SK-N-SH (cell line): Measurements from ENCODE around the gene GLS. TPM values are rescaled to one million over a fixed set of nuclear protein-coding genes. Genes with fewer than 3 reads are reported as not detected.

Experiments used
- CTCF ChIA-PET: fragments of 300-600, 350-600 bp; formaldehyde crosslinking; extraction: SDS; loops from one replicate; lab custom pipeline; 2021; lab: Yijun Ruan, JAX
- POLR2A ChIA-PET: fragments of 350-600 bp; sonication (Branson Sonifier 250); formaldehyde crosslinking; extraction: SDS; loops from one replicate; lab custom pipeline; 2020; ENCODE audit warnings: antibody characterized with exemption, inconsistent platforms; lab: Yijun Ruan, JAX
- DNase-seq: peaks from one replicate; pipeline ENCODE4 v3.0.0; 2012
- H2AFZ ChIP-seq: fragments of 200-600 bp; sonication (generic); 2 replicates; pipeline ENCODE4 v1.8.1; 2016; ENCODE audit warnings: antibody characterized with exemption, mild to moderate bottlenecking, low read depth
- H3F3A ChIP-seq: fragments of 200-600 bp; sonication (generic); replicated peaks from 2 replicates; pipeline ENCODE3; 2016; ENCODE audit warnings: antibody characterized with exemption, mild to moderate bottlenecking; ENCODE audit not compliant: insufficient read depth
- H3K27ac ChIP-seq, 2 experiments: fragments of 200-500 bp in 1 of 2; fragments of 200-600 bp in 1 of 2; sonication (Bioruptor generic) in 1 of 2; sonication (generic), shearing (Covaris generic) in 1 of 2; 2 replicates each; pipeline versions ENCODE4 v1.5.1 to v1.6.1; 2014 to 2016; ENCODE audit warnings: low read depth in 2 of 2, inconsistent platforms in 1 of 2, low read length in 1 of 2, mild to moderate bottlenecking in 1 of 2, mixed read lengths in 1 of 2
- H3K27me3 ChIP-seq: fragments of 200-600 bp; sonication (generic), shearing (Covaris generic); 2 replicates; pipeline ENCODE4 v1.6.1; 2016; ENCODE audit warnings: mixed run types; ENCODE audit not compliant: insufficient read depth
- H3K36me3 ChIP-seq, 2 experiments: fragments of 200-500 bp in 1 of 2; fragments of 200-600 bp in 1 of 2; sonication (Bioruptor generic) in 1 of 2; sonication (generic) in 1 of 2; replicated peaks in 1 of 2; 2 replicates each; pipeline versions ENCODE3 to v1.5.1; 2014 to 2016; ENCODE audit warnings: low read length in 1 of 2, mild to moderate bottlenecking in 1 of 2; ENCODE audit not compliant: insufficient read depth in 2 of 2, control insufficient read depth in 1 of 2
- H3K4me1 ChIP-seq, 2 experiments: fragments of 200-500 bp in 1 of 2; fragments of 200-600 bp in 1 of 2; sonication (Bioruptor generic) in 1 of 2; sonication (generic), shearing (Covaris generic) in 1 of 2; 2 replicates each; pipeline versions ENCODE4 v1.5.1 to v1.6.1; 2014 to 2016; ENCODE audit warnings: low read depth in 1 of 2, low read length in 1 of 2, mixed run types in 1 of 2; ENCODE audit not compliant: insufficient read depth in 2 of 2, control insufficient read depth in 1 of 2
- H3K4me2 ChIP-seq: fragments of 200-600 bp; sonication (generic), shearing (Covaris generic); 2 replicates; pipeline ENCODE4 v1.6.1; 2017; ENCODE audit warnings: mixed run types
- H3K4me3 ChIP-seq, 2 experiments: fragments of 200-500 bp in 1 of 2; fragments of 200-600 bp in 1 of 2; sonication (Bioruptor generic) in 1 of 2; sonication (generic), shearing (Covaris generic) in 1 of 2; 2 replicates each; pipeline versions ENCODE4 v1.5.1 to v1.8.1; 2014 to 2016; ENCODE audit warnings: low read depth in 2 of 2, inconsistent platforms in 1 of 2, low read length in 1 of 2, mild to moderate bottlenecking in 1 of 2, mixed read lengths in 1 of 2, moderate library complexity in 1 of 2
- H3K79me2 ChIP-seq: fragments of 200-600 bp; sonication (generic); 2 replicates; pipeline ENCODE4 v1.8.1; 2017; ENCODE audit warnings: mild to moderate bottlenecking; ENCODE audit not compliant: insufficient read depth
- H3K9ac ChIP-seq: fragments of 200-600 bp; sonication (generic); 2 replicates; pipeline ENCODE4 v1.6.1; 2017; ENCODE audit warnings: mixed run types
- H3K9me2 ChIP-seq: fragments of 200-600 bp; sonication (generic); 2 replicates; pipeline ENCODE4 v1.6.1; 2017; ENCODE audit warnings: mixed run types
- H3K9me3 ChIP-seq: fragments of 200-600 bp; sonication (generic); 2 replicates; pipeline ENCODE4 v1.6.1; 2017; ENCODE audit warnings: mixed run types, mild to moderate bottlenecking, moderate library complexity
- H4K20me1 ChIP-seq: fragments of 200-600 bp; sonication (generic); 2 replicates; pipeline ENCODE4 v1.6.1; 2017; ENCODE audit warnings: mild to moderate bottlenecking, mixed run types; ENCODE audit not compliant: insufficient read depth
- EZH2phosphoT487 ChIP-seq: fragments of 200-600 bp; sonication (generic); IDR thresholded peaks from 2 replicates; pipeline ENCODE4 v1.6.1; 2017; ENCODE audit warnings: low read depth, mixed run types, mild to moderate bottlenecking, antibody characterized with exemption, moderate library complexity, borderline replicate concordance
- FOXJ3 ChIP-seq: sonication (generic); formaldehyde crosslinking; IDR thresholded peaks from 2 replicates; pipeline ENCODE4 v1.5.1; 2020; ENCODE audit warnings: mild to moderate bottlenecking, missing genetic modification reagents
- JUND ChIP-seq: IDR thresholded peaks from 2 replicates; pipeline ENCODE4 v1.4.0; 2012
- NRF1 ChIP-seq: IDR thresholded peaks from 2 replicates; pipeline ENCODE4 v1.6.1; 2012; ENCODE audit warnings: low read depth, mild to moderate bottlenecking, low read length
- POLR2AphosphoS5 ChIP-seq: IDR thresholded peaks from 2 replicates; pipeline ENCODE4 v1.6.1; 2012; ENCODE audit warnings: low read depth, low read length
- RAD21 ChIP-seq: IDR thresholded peaks from 2 replicates; pipeline ENCODE4 v1.6.1; 2012; ENCODE audit warnings: mild to moderate bottlenecking, low read length
- REST ChIP-seq: IDR thresholded peaks from 2 replicates; pipeline ENCODE4 v1.6.1; 2012; ENCODE audit warnings: mild to moderate bottlenecking, low read depth, low read length, moderate library complexity
- SMC3 ChIP-seq: IDR thresholded peaks from 2 replicates; pipeline ENCODE4 v1.6.1; 2012; ENCODE audit warnings: low read depth, low read length, improper control_type of control experiment
- TAF1 ChIP-seq: IDR thresholded peaks from 2 replicates; pipeline ENCODE4 v1.6.1; 2012; ENCODE audit warnings: low read depth, mild to moderate bottlenecking, low read length, moderate library complexity, borderline replicate concordance
- YY1 ChIP-seq: IDR thresholded peaks from 2 replicates; pipeline ENCODE4 v1.4.0; 2012; ENCODE audit warnings: low read depth, mild to moderate bottlenecking
- ZBTB33 ChIP-seq: IDR thresholded peaks from 2 replicates; pipeline ENCODE4 v1.4.0; 2012; ENCODE audit warnings: low read depth, borderline replicate concordance
- WGBS: methylation state at CpG from one replicate; pipeline ENCODE4 v1.1.6; 2017; ENCODE audit warnings: low lambda C conversion rate; 5-methylcytosine and 5-hydroxymethylcytosine counted together
- polyA plus RNA-seq, 3 experiments: library from polyadenylated mRNA; depleted of rRNA; stranded (reverse); fragments of >200 nt; gene quantifications; 2 replicates each; pipeline ENCODE4 v1.2.3, GENCODE V29; 2012
- TF ChIP-seq, protein P1 (sequence below): fragments of 200-600 bp; sonication (generic); IDR thresholded peaks from 2 replicates; pipeline ENCODE4 v1.6.1; 2017; ENCODE audit warnings: antibody characterized with exemption, mild to moderate bottlenecking, moderate library complexity

GLS gene
- polyA plus RNA-seq, 1 of the 3 experiments (the other 2 are of a cell fraction): 37.2 TPM

DNA sequence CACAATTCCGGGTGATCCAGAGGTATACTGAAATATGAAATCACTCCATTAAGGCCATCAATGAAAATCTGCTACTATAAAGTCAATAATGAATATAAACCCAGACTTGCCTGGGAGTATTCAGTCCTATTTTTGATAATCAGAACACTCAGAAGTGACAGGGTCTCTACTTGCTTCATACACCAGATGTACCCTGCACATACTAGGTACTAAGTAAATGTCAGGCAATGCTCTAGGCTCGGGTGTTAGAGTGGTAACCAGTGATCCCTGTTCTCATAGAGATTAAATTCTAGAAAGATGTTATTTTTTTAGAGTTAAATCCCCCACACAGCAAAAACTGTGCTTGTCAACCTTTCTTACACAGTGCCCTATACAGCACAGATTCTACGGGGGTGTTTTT is 121.0 kb downstream of the GLS start:
- H3K9me2 ChIP-seq: no peaks in the 10 kb centered on the region
- no peaks in the 10 kb centered on the region; a peak in 1 of 4 replicates for H3K4me1 ChIP-seq
- no peak overlapping the region for H2AFZ ChIP-seq
- WGBS: 89% methylated on average over 3 of the region's 3 CpGs
- no peak overlapping the region for H3K9ac ChIP-seq
- H3K79me2 ChIP-seq: no peaks in the 10 kb centered on the region
- no peak overlapping the region for H3K4me3 ChIP-seq
- H4K20me1 ChIP-seq: no peaks in the 10 kb centered on the region
- no peak overlapping the region for H3K4me2 ChIP-seq
- no peak for TF ChIP-seq EZH2phosphoT487
- TF ChIP-seq TAF1: no peak
- no peak for TF ChIP-seq JUND
- no peak for TF ChIP-seq NRF1
- TF ChIP-seq, protein P1, sequence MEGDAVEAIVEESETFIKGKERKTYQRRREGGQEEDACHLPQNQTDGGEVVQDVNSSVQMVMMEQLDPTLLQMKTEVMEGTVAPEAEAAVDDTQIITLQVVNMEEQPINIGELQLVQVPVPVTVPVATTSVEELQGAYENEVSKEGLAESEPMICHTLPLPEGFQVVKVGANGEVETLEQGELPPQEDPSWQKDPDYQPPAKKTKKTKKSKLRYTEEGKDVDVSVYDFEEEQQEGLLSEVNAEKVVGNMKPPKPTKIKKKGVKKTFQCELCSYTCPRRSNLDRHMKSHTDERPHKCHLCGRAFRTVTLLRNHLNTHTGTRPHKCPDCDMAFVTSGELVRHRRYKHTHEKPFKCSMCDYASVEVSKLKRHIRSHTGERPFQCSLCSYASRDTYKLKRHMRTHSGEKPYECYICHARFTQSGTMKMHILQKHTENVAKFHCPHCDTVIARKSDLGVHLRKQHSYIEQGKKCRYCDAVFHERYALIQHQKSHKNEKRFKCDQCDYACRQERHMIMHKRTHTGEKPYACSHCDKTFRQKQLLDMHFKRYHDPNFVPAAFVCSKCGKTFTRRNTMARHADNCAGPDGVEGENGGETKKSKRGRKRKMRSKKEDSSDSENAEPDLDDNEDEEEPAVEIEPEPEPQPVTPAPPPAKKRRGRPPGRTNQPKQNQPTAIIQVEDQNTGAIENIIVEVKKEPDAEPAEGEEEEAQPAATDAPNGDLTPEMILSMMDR: no peak
- H3K36me3 ChIP-seq: peaks cover 86 to 90% of the 10 kb centered on the region in 2 experiments
- H3K27me3 ChIP-seq: no peaks in the 10 kb centered on the region
- no peaks in the 10 kb centered on the region for H3K9me3 ChIP-seq
- no peaks in the 10 kb centered on the region for H3F3A ChIP-seq
- H3K27ac ChIP-seq: no peak overlapping the region
- no peak for DNase-seq
- ChIA-PET POLR2A (no interaction called here), CTCF (no interaction called here)

- Histone ChIP-seq H3F3A (no peaks in the 10 kb centered on the region), H3K4me3 (no peak overlapping the region), H3K4me2 (no peak overlapping the region)
- 95% methylated on average over 6 of the region's 6 CpGs for WGBS
- TF ChIP-seq REST: no peak
- no peak for TF ChIP-seq FOXJ3 (CRISPR knock-in tag)
- TF ChIP-seq SMC3: no peak
- no peak for TF ChIP-seq JUND
- no peak for TF ChIP-seq YY1
- TF ChIP-seq ZBTB33: no peak
- TF ChIP-seq TAF1: no peak
- TF ChIP-seq RAD21: no peak
- no peak for TF ChIP-seq POLR2AphosphoS5
- TF ChIP-seq, all 33 proteins: peak for 0
- H4K20me1 ChIP-seq: no peaks in the 10 kb centered on the region
- H3K36me3 ChIP-seq: peaks cover 90 to 94% of the 10 kb centered on the region in 2 experiments
- H2AFZ ChIP-seq: no peak overlapping the region
- ChIA-PET POLR2A (interaction anchor here (0.9 kb wide), 1 partner anchor 9 kb away, joined by 3 read pairs; no protein-coding TSS in a partner anchor), CTCF (no interaction called here)
- no peak overlapping the region for H3K27ac ChIP-seq
- no peaks in the 10 kb centered on the region for H3K27me3 ChIP-seq
- no peak overlapping the region for H3K9ac ChIP-seq
- peaks cover 0 to 7% of the 10 kb centered on the region in 2 experiments; a peak in 2 of 4 replicates for H3K4me1 ChIP-seq
- H3K79me2 ChIP-seq: no peaks in the 10 kb centered on the region
- H3K9me2 ChIP-seq: no peaks in the 10 kb centered on the region
- H3K9me3 ChIP-seq: no peaks in the 10 kb centered on the region
- DNase-seq: no peak
Measured at GRCh38 chr2:191003405-191004309, 123.0 kb downstream of the GLS start.
